ENCODE measurements around the gene TRRAP. TPM values are rescaled to one million over a fixed set of nuclear protein-coding genes. Genes with fewer than 3 reads are reported as not detected.

TRRAP gene
- total and polyA plus RNA-seq, 2 experiments from 2014 or later = 14.9 to 58.7 TPM

GRCh38 chr7:99027241-99027640 is 148.9 kb downstream of the TRRAP start:
- Histone ChIP-seq H3K27ac (ENCODE audit: low read depth) (no peak overlapping the region), H3K4me1 (ENCODE audit: insufficient read depth) (no peaks in the 10 kb centered on the region), H3K9me2 (ENCODE audit: insufficient read depth) (no peaks in the 10 kb centered on the region), H3K36me3 (ENCODE audit: insufficient read depth) (peaks cover 29% of the 10 kb centered on the region), H4K20me1 (replicated peaks; ENCODE audit: insufficient read depth) (peaks cover 14% of the 10 kb centered on the region; the same call in 1 of the 2 replicates), H3F3A (replicated peaks; ENCODE audit: low read depth) (no peaks in the 10 kb centered on the region), H3K79me2 (replicated peaks; ENCODE audit: insufficient read depth) (no peaks in the 10 kb centered on the region), H3K27me3 (ENCODE audit: insufficient read depth) (no peaks in the 10 kb centered on the region), H3K4me2 (no peak overlapping the region), H2AFZ (no peak overlapping the region), H3K4me3 (no peak overlapping the region)
- Mint-ChIP-seq H3K27ac (no peak overlapping the region), H3K9me3 (no peaks in the 10 kb centered on the region), H3K4me1 (peaks cover 11% of the 10 kb centered on the region), H3K36me3 (ENCODE audit: low read depth) (peaks cover 46% of the 10 kb centered on the region), H3K27me3 (ENCODE audit: insufficient read depth, low read depth, poor library complexity) (no peaks in the 10 kb centered on the region), H3K4me3 (no peak overlapping the region)
- DNase-seq (ENCODE audit: low spot score) (no peak), ATAC-seq (no peak)
- no peak for TF ChIP-seq NANOG (IDR thresholded peaks at IDR 0.05; ENCODE audit: borderline replicate concordance)
- no peak for TF ChIP-seq REST (IDR thresholded peaks at IDR 0.05; ENCODE audit: unreplicated experiment)
- no peak for TF ChIP-seq ETS1 (IDR thresholded peaks at IDR 0.05)
- TF ChIP-seq JUNB (IDR thresholded peaks at IDR 0.05; ENCODE audit: unreplicated experiment) = no peak
- no peak for TF ChIP-seq ZNF462 (CRISPR knock-in tag; IDR thresholded peaks at IDR 0.05)
- no peak for TF ChIP-seq CREB1 (CRISPR knock-in tag; IDR thresholded peaks at IDR 0.05; ENCODE audit: low read depth)
- TF ChIP-seq CTCF (conservative IDR thresholded peaks at IDR 0.05; ENCODE audit: low read depth in 2 of 2) = no peak
- no peak for TF ChIP-seq EZH2phosphoT487 (IDR thresholded peaks at IDR 0.05; ENCODE audit: unreplicated experiment)
- TF ChIP-seq POLR2AphosphoS5 (IDR thresholded peaks at IDR 0.05; ENCODE audit: low read depth) = no peak
- TF ChIP-seq ZNF331 (CRISPR knock-in tag; IDR thresholded peaks at IDR 0.05; ENCODE audit: low read depth) = no peak
- no peak for TF ChIP-seq EZH2 (IDR thresholded peaks at IDR 0.05; ENCODE audit: low read depth, unreplicated experiment)
- TF ChIP-seq STAT1 (IDR thresholded peaks at IDR 0.05; ENCODE audit: unreplicated experiment) = no peak

Data from GM23338 (cell line).